Activated CD4-positive, alpha-beta T cell treated with anti-CD3 and anti-CD28 coated beads, Interleukin-2, amount 10 ng/mL, durations not matched to agents 7 days and 5 days (primary cell): ENCODE data around the gene DCBLD2. TPM values are rescaled to one million over a fixed set of nuclear protein-coding genes. Genes with fewer than 3 reads are reported as not detected.
"Not testable (repeated sequence)": the region's sequence is repeated elsewhere in the genome, so short reads cannot be mapped to it uniquely, and the experiment has no call there.

Experiments
- CTCF ChIA-PET: fragments of 350-600 bp; sonication (Branson Sonifier 250); formaldehyde crosslinking; loops from one replicate; lab custom pipeline; 2021; ENCODE audit warnings: antibody characterized with exemption; lab: Charles Lee
- POLR2A ChIA-PET: fragments of 350-600 bp; sonication (Branson Sonifier 250); formaldehyde crosslinking; loops from one replicate; lab custom pipeline; 2021; ENCODE audit warnings: antibody characterized with exemption; lab: Charles Lee
- DNase-seq: peaks from one replicate; pipeline ENCODE4 v3.0.0-alpha.2; 2020
- H3K27ac Mint-ChIP-seq: one replicate; pipeline ENCODE4 v1.8.0; 2021; ENCODE audit warnings: mild to moderate bottlenecking, moderate library complexity, mixed read lengths
- H3K27me3 Mint-ChIP-seq: one replicate; pipeline ENCODE4 v1.8.0; 2021; ENCODE audit warnings: mixed read lengths
- H3K36me3 Mint-ChIP-seq: one replicate; pipeline ENCODE4 v1.8.0; 2021; ENCODE audit warnings: low read depth, mixed read lengths
- H3K4me1 Mint-ChIP-seq: one replicate; pipeline ENCODE4 v1.8.0; 2021; ENCODE audit warnings: mixed read lengths
- H3K4me3 Mint-ChIP-seq: one replicate; pipeline ENCODE4 v1.8.0; 2021; ENCODE audit warnings: mild to moderate bottlenecking, moderate library complexity, mixed read lengths
- H3K9me3 Mint-ChIP-seq: one replicate; pipeline ENCODE4 v1.8.0; 2021; ENCODE audit warnings: mixed read lengths
- total RNA-seq, 2 experiments: library from RNA; stranded (reverse); gene quantifications; one replicate each; pipeline ENCODE4 v1.2.3, GENCODE V29; 2021

The DCBLD2 gene
- total RNA-seq, 2 experiments from 2014 or later, result 3.2 to 3.9 TPM

DNA sequence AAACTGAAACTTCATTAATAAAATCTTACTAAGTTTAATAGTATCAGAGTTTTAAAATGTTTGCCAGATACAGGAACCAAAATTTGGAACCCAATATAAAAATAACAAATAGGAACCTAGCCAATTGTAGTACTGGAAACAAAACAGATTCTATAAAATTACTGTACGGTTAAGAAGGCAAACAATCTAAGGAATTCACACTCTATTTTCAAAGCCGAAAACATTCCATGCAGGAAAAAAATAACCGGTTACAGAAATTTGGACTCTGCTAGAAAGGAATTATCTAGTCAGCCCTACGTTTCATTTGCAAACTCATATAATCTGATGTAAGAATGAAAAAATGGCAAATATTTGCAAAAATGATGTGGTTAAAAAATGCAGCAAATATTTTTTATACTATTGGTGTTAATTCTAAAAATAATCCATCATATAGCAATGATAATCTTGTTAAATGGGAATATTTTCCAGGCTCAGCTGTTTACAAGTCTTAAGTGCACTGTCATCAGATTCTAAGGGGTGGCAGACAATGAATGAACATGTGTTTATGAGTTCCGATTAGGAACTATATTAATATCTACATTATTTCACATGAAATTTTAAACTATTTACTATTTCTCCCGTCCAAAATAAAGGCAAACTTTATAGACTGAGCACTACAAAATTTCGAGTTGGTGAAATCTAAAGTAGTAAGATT lies 58.1 kb downstream of the DCBLD2 start:
- ChIA-PET POLR2A (no interaction called here), CTCF (no interaction called here)
- no peak overlapping the region for H3K27ac Mint-ChIP-seq
- no peak overlapping the region for H3K4me3 Mint-ChIP-seq
- no peak for DNase-seq
- H3K4me1 Mint-ChIP-seq, result no peaks in the 10 kb centered on the region
- no peaks in the 10 kb centered on the region for H3K9me3 Mint-ChIP-seq
- no peaks in the 10 kb centered on the region for H3K27me3 Mint-ChIP-seq
- H3K36me3 Mint-ChIP-seq, result peaks cover 3% of the 10 kb centered on the region

DNA sequence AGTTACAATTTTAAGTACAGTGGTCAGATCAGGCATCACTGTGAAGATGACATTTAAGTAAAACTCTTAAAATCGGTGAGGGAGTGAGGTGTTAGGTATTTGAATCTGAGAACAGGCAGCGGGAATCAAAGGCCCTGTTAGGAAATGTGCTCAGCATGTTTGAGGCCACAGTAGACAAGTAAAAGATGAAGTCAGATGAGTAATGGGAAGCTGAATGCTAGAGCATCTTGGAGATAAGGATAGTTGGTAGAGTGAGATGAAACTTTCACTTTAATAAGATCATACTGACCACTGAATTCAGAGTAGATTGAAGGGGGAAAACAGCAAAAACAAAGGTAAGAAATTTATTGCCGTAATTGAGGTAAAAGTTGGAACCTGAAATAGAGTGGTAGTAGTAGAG lies 61.6 kb downstream of the DCBLD2 start:
- CTCF ChIA-PET, result no interaction called here
- no peak overlapping the region for H3K4me3 Mint-ChIP-seq
- POLR2A ChIA-PET, result no interaction called here

DNA sequence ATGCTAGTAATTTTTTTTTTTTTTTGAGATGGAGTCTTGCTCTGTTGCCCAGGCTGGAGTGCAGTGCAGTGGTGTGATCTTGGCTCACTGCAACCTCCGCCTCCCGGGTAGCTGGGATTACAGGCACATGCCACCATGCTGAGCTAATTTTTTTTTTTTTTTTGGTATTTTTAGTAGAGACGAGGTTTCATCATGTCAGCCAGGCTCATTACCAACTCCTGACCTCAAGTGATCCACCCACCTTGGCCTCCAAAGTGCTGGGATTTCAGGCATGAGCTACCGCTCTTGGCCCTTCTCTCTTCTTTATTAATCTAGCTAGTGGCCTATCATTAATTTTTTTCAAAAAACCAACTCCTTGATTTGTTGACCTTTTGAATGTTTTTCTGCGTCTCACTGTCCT lies 70.4 kb downstream of the DCBLD2 start:
- DNase-seq, H3K9me3 Mint-ChIP-seq, H3K27me3 Mint-ChIP-seq, H3K4me1 Mint-ChIP-seq, H3K4me3 Mint-ChIP-seq, POLR2A ChIA-PET, H3K36me3 Mint-ChIP-seq, H3K27ac Mint-ChIP-seq: not testable (repeated sequence)
- CTCF ChIA-PET, result interaction anchor here (0.8 kb wide), 1 partner anchor 24 kb away, joined by 5 read pairs; no protein-coding TSS in a partner anchor

More for the DNA sequence above, 61.6 kb downstream of the DCBLD2 start:
- Mint-ChIP-seq H3K9me3 (no peaks in the 10 kb centered on the region), H3K4me1 (no peaks in the 10 kb centered on the region), H3K27me3 (no peaks in the 10 kb centered on the region), H3K27ac (no peak overlapping the region), H3K36me3 (peaks cover 3% of the 10 kb centered on the region)
- DNase-seq, result no peak

DNA sequence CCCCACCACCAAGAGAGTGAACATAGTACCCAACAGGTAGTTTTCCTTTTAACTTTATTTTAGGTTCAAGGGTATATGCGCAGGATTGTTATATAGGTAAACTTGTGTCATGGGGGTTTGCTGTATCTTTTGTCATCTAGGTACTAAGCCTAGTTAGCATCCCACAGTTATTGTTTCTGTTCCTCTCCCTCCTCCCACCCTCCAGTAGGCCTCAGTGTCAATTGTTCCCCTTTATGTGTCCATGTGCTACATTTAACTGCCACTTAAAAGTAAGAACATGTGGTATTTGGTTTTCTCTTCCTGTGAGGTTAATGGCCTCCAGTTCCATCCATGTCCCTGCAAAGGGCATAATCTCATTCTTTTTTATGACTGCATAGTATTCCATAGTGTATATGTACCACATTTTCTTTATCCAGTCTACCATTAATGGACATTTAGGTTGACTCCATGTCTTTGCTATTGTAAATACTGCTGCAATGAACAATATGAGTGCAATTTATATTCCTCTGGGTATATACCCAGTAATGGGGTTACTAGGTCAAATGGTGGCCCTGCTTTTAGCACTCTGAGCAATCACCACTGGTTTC lies 72.2 kb downstream of the DCBLD2 start:
- no peaks in the 10 kb centered on the region for H3K4me1 Mint-ChIP-seq
- H3K36me3 Mint-ChIP-seq, result no peaks in the 10 kb centered on the region
- no peak for DNase-seq
- ChIA-PET CTCF (no interaction called here), POLR2A (no interaction called here)
- H3K9me3 Mint-ChIP-seq, result peaks cover 7% of the 10 kb centered on the region
- no peaks in the 10 kb centered on the region for H3K27me3 Mint-ChIP-seq
- no peak overlapping the region for H3K27ac Mint-ChIP-seq
- H3K4me3 Mint-ChIP-seq, result no peak overlapping the region

DNA sequence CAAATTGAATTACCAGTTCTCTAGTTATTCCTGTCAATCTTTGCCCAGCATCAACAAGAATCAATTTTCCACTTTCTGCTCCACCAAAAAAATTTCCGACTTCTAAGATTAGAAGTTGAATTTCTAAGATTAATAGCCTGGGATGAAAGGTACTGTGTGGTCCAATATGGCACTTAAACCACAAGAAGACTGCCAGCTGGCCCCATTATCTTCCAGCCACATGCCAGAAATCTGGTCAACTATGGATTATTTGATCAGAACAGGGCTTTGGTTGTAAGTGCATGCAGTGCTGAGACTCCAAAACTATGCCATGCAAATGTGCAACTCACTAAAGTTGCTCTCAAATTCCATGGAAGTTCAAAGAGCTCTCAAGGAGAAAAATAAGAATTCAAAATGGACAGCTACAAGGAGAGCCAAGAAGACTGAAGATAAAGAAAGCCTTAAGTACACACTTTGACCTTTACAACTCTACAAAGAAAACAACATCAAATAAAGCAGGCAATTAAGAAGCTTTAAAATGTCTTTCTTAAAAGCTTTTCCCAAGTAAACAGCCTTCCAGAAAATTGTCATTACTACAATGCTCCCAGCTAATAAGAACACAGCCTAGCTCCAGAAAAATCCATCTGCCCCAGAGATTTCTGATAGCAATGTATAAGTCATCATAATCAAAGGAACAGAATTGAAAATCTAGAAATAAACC lies 74.1 kb downstream of the DCBLD2 start:
- Mint-ChIP-seq H3K36me3 (no peaks in the 10 kb centered on the region), H3K27ac (no peak overlapping the region), H3K27me3 (no peaks in the 10 kb centered on the region), H3K4me3 (no peak overlapping the region), H3K4me1 (no peaks in the 10 kb centered on the region), H3K9me3 (peaks cover 3% of the 10 kb centered on the region)
- no peak for DNase-seq
- POLR2A ChIA-PET, result no interaction called here
- CTCF ChIA-PET, result interaction anchor here (0.6 to 1.3 kb wide), 6 partner anchors 10 to 498 kb away, joined by 3 read pairs; no protein-coding TSS in a partner anchor

DNA sequence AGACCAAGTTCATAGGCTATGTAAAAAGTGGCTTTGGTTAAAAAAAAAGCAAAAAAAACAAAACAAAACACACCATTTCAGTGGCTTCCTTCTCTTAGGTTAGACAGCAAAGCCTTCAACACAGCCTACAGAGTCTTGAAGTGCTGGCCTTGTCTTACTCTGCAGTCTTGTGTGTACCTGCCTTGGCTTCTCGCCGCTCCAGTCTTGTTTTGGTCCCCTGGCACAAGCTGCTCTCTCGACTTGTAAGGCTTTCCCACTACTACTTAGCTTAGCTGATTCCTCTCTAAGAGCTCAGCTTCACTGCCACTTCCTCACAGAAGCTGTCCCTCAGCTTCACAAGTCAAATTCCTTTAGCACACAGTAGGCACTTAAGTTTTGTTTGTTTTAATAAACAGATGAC lies 75.4 kb downstream of the DCBLD2 start:
- Mint-ChIP-seq H3K27me3 (no peaks in the 10 kb centered on the region), H3K27ac (no peak overlapping the region), H3K4me3 (no peak overlapping the region), H3K36me3 (no peaks in the 10 kb centered on the region), H3K4me1 (no peaks in the 10 kb centered on the region), H3K9me3 (peaks cover 3% of the 10 kb centered on the region)
- CTCF ChIA-PET, result interaction anchor here (0.7 to 1.3 kb wide), 2 partner anchors 497 to 957 kb away, joined by 3 read pairs; no protein-coding TSS in a partner anchor
- POLR2A ChIA-PET, result no interaction called here
- no peak for DNase-seq

DNA sequence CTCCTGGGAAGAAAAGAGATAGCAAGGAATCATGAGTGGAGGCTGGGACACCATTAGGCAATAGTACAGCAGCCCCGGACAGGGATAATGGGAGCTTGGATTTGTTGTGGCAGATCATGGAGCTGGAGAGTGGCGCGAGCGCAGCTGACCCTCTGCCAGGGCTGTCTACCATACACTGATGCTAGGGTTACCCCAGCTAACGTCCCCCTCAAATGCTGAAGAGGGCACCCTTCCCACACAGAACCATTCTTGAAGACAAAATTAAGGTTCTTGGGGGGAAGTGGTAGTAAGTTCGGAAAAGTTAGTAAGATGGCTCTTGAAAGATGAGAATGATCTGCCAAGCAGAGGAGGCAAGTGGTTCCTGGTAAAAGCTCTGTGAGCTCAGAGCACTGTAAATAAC lies 77.2 kb downstream of the DCBLD2 start:
- DNase-seq, result no peak
- Mint-ChIP-seq H3K27ac (no peak overlapping the region), H3K4me1 (no peaks in the 10 kb centered on the region), H3K27me3 (no peaks in the 10 kb centered on the region), H3K9me3 (no peaks in the 10 kb centered on the region), H3K4me3 (no peak overlapping the region), H3K36me3 (no peaks in the 10 kb centered on the region)
- ChIA-PET POLR2A (interaction anchor here (0.6 kb wide), 1 partner anchor 95 kb away, joined by 3 read pairs; no protein-coding TSS in a partner anchor), CTCF (no interaction called here)

DNA sequence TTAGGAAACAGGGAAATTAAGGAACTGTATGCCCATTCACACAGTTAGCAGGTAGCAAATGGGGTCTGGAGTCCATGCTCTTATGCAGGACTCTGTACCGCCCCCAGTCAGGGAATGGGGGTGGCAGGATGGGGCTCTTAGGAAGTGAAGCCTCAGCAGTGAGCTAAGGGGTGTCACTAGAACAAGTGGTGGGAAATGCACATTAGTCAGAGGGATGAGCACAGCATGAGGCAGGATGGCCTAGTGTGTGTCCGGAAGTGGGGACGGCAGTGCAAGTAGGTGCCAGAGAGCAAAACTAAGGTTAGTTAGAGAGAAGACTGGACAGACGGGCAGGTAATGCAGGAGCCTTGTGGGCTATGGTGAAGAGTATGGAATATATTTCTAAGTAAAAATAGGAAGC lies 77.7 kb downstream of the DCBLD2 start:
- ChIA-PET POLR2A (no interaction called here), CTCF (no interaction called here)

DNA sequence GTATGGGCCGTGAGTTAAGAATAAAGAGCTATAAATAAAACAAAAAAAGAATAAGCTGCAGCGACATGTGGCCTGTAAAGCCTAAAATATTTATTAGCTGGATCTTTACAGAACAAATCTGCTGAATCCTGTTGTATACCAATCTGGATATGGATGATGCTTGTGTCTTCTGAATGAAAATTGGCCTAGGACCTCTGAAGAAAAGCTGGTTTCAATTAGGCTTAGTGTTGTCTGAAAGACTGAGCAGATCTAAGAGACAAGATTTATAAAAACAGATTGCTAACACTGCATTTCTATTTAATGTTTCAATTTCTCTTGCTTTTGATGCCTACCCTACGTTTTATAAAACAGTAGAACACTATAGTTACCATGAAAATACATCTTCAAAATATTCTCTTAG lies 80.4 kb downstream of the DCBLD2 start:
- ChIA-PET CTCF (interaction anchor here (0.6 kb wide), 1 partner anchor 218 kb away, joined by 3 read pairs; no protein-coding TSS in a partner anchor), POLR2A (no interaction called here)
- no peaks in the 10 kb centered on the region for H3K36me3 Mint-ChIP-seq
- no peak overlapping the region for H3K27ac Mint-ChIP-seq
- no peaks in the 10 kb centered on the region for H3K4me1 Mint-ChIP-seq
- H3K9me3 Mint-ChIP-seq, result no peaks in the 10 kb centered on the region
- no peaks in the 10 kb centered on the region for H3K27me3 Mint-ChIP-seq
- no peak for DNase-seq
- no peak overlapping the region for H3K4me3 Mint-ChIP-seq

More for the DNA sequence above, 77.7 kb downstream of the DCBLD2 start:
- no peak overlapping the region for H3K27ac Mint-ChIP-seq
- H3K4me1 Mint-ChIP-seq, result no peaks in the 10 kb centered on the region
- no peaks in the 10 kb centered on the region for H3K27me3 Mint-ChIP-seq
- no peak for DNase-seq
- no peaks in the 10 kb centered on the region for H3K9me3 Mint-ChIP-seq
- no peak overlapping the region for H3K4me3 Mint-ChIP-seq
- H3K36me3 Mint-ChIP-seq, result no peaks in the 10 kb centered on the region

DNA sequence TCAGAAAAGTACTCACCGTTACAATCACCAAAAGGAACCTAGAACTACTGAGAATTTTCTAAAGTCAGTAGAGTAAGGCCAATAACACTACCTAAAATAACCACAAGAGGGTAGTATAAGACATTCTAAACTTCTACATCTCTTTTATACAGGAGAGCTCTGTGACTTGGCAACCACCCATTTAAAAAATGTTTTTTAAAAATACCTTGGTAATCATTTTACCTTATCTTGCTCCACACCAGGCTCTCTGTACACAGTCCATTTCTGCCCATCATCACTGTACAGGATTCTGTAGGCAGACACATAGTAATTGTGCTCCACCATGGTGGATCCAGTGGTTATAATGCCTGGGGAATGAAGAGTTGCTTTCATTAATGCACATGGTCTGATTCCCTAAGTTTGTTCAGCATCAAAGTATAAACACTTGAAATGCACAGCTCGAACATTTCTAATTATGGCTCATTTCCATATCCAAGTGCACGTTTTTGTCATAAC lies 83.9 kb downstream of the DCBLD2 start:
- CTCF ChIA-PET, result interaction anchor here (1.1 to 1.4 kb wide), 3 partner anchors 10 to 356 kb away, joined by 3 to 4 read pairs (median 3); no protein-coding TSS in a partner anchor

DNA sequence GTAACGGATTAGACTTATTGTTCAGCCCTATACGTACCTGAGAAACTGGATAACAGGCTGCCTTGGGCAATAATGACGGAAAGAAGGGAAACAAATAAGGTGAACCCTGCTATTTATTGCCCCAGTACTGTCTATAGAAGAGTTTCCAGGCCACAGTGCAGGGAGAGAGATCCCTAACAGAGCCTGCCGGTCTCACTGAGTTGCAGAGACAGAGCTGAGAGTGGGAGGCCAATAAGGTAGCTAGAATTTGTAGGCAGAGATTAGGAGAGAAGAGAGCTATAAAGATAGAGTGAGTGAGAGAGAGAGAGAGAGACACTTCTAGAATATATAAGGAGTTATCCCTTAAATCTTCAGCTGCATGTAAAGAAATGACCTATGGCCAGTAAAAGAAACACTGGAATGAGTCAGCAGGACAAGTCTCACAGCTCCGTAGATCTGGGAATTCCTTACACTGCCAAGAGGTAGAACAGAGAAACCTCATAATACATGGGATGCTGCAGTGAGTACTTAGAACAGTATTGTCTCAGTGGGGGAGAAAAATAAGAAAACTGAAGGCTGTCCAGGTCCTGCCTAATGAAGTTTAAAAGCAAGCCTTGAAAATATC lies 86.6 kb downstream of the DCBLD2 start:
- no peaks in the 10 kb centered on the region for H3K9me3 Mint-ChIP-seq
- POLR2A ChIA-PET, result no interaction called here
- H3K27me3 Mint-ChIP-seq, result no peaks in the 10 kb centered on the region
- no peak overlapping the region for H3K4me3 Mint-ChIP-seq
- no peaks in the 10 kb centered on the region for H3K36me3 Mint-ChIP-seq
- DNase-seq, result no peak
- H3K27ac Mint-ChIP-seq, result no peak overlapping the region
- CTCF ChIA-PET, result interaction anchor here (1.1 kb wide), 1 partner anchor 775 kb away, joined by 6 read pairs; no protein-coding TSS in a partner anchor
- no peaks in the 10 kb centered on the region for H3K4me1 Mint-ChIP-seq

More for the DNA sequence above, 83.9 kb downstream of the DCBLD2 start:
- Mint-ChIP-seq H3K36me3 (no peaks in the 10 kb centered on the region), H3K9me3 (no peaks in the 10 kb centered on the region), H3K27ac (no peak overlapping the region), H3K4me3 (no peak overlapping the region), H3K27me3 (no peaks in the 10 kb centered on the region), H3K4me1 (no peaks in the 10 kb centered on the region)
- POLR2A ChIA-PET, result no interaction called here
- DNase-seq, result no peak

DNA sequence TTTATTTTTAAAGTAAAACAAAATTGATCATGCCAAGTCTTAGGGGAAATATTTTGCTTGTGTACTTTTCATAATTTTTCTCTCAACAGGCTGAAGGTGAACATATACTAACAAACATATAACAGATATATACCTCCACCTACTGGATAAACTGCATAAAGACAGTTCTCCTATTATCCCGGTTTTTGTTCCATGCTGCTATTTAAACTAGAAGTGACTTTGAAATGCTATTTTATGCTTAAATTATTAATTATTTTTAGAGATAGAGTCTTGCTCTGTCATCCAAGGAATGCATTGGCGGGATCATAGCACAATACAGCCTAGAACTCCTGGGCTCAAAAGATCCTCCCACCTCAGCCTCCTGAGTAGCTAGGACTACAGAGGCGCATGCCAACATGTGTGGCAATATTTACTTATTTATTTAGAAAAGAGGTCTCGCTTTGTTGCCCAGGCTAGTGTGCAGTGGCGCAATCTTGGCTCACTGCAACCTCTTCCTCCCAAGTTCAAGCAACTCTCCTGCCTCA lies 88.6 kb downstream of the DCBLD2 start:
- ChIA-PET CTCF (interaction anchor here (1.5 kb wide), 1 partner anchor 210 kb away, joined by 7 read pairs; no protein-coding TSS in a partner anchor), POLR2A (no interaction called here)
- Mint-ChIP-seq H3K9me3 (no peaks in the 10 kb centered on the region), H3K27ac (no peak overlapping the region), H3K4me1 (no peaks in the 10 kb centered on the region), H3K27me3 (no peaks in the 10 kb centered on the region), H3K4me3 (no peak overlapping the region), H3K36me3 (no peaks in the 10 kb centered on the region)
- DNase-seq, result no peak
